Fibroblast of lung (primary cell): Measurements from ENCODE around the gene ZNF646. TPM values are rescaled to one million over a fixed set of nuclear protein-coding genes. Genes with fewer than 3 reads are reported as not detected.

Experiments
- DNase-seq, 2 donors: peaks; one replicate each; pipeline versions ENCODE4 v3.0.0 to v3.0.0-alpha.2; 2010; ENCODE audit warnings: low read depth in 2 of 2
- H2AFZ ChIP-seq: 2 replicates; pipeline ENCODE4 v1.5.1; 2012; ENCODE audit warnings: low read length, control low read depth, inconsistent platforms
- H3K27ac ChIP-seq: 2 replicates; pipeline ENCODE4 v1.5.1; 2011; ENCODE audit warnings: low read length, control low read depth; ENCODE audit not compliant: insufficient read depth
- H3K27me3 ChIP-seq: 2 replicates; pipeline ENCODE4 v1.5.1; 2011; ENCODE audit warnings: mild to moderate bottlenecking, low read length; ENCODE audit not compliant: control insufficient read depth, insufficient read depth
- H3K36me3 ChIP-seq: 2 replicates; pipeline ENCODE4 v1.5.1; 2011; ENCODE audit warnings: low read length; ENCODE audit not compliant: control insufficient read depth, insufficient read depth
- H3K4me1 ChIP-seq: 2 replicates; pipeline ENCODE4 v1.5.1; 2011; ENCODE audit warnings: low read length; ENCODE audit not compliant: control insufficient read depth, insufficient read depth; ENCODE audit errors: extremely low read depth
- H3K4me2 ChIP-seq: 2 replicates; pipeline ENCODE4 v1.5.1; 2011; ENCODE audit warnings: low read length, control low read depth; ENCODE audit not compliant: insufficient read depth; ENCODE audit errors: extremely low read depth
- H3K4me3 ChIP-seq, 4 experiments: fragments of 200-600 bp in 1 of 4; sonication (generic) in 1 of 4; replicated peaks in 1 of 4; 2 replicates each; pipeline ENCODE4 v1.5.1; 2011 to 2016; ENCODE audit warnings: low read length in 4 of 4, low read depth in 3 of 4, mild to moderate bottlenecking in 3 of 4, control low read depth in 2 of 4, inconsistent platforms in 1 of 4, mixed read lengths in 1 of 4; ENCODE audit not compliant: insufficient read depth in 1 of 4; ENCODE audit errors: control extremely low read depth in 1 of 4
- H3K79me2 ChIP-seq: 2 replicates; pipeline ENCODE4 v1.5.1; 2012; ENCODE audit warnings: mild to moderate bottlenecking, low read length, inconsistent platforms; ENCODE audit not compliant: control insufficient read depth, insufficient read depth
- H3K9ac ChIP-seq: 2 replicates; pipeline ENCODE4 v1.5.1; 2011; ENCODE audit warnings: mild to moderate bottlenecking, low read length, control low read depth; ENCODE audit not compliant: insufficient read depth
- H3K9me3 ChIP-seq: 2 replicates; pipeline ENCODE4 v1.5.1; 2012; ENCODE audit warnings: low read depth, low read length; ENCODE audit not compliant: control insufficient read depth, insufficient read depth
- H4K20me1 ChIP-seq: 2 replicates; pipeline ENCODE4 v1.5.1; 2011; ENCODE audit warnings: low read length; ENCODE audit not compliant: control insufficient read depth, insufficient read depth; ENCODE audit errors: extremely low read depth
- EZH2 ChIP-seq: IDR thresholded peaks from 2 replicates; pipeline ENCODE4 v1.5.1; 2012; ENCODE audit warnings: low read length, control low read depth, mild to moderate bottlenecking; ENCODE audit errors: missing control alignments
- polyA plus RNA-seq, 2 donors: library from polyadenylated mRNA; depleted of rRNA in 1 of 2; stranded (reverse) in 1 of 2; unstranded in 1 of 2; fragments of >200 nt; gene quantifications; 2 replicates each; pipeline ENCODE4 v1.2.1, GENCODE V29; 2011 to 2012; ENCODE audit warnings: missing spikeins in 1 of 2
- total RNA-seq: library from RNA; depleted of rRNA; stranded (reverse); fragments of >200 nt; gene quantifications from 2 replicates; pipeline ENCODE4 v1.2.1, GENCODE V29; 2014
- TF ChIP-seq, protein P1 (sequence below), 2 donors: IDR thresholded peaks in 1 of 2; conservative IDR thresholded peaks in 1 of 2; 1 replicate in 1 of 2; 2 replicates in 1 of 2; pipeline ENCODE4 v1.5.1; 2011 to 2012; ENCODE audit warnings: low read length in 2 of 2, control low read depth in 1 of 2, inconsistent platforms in 1 of 2, low read depth in 1 of 2, mild to moderate bottlenecking in 1 of 2

ZNF646 gene
- total and polyA plus RNA-seq, 2 donors (not counting 1 experiment from before 2014, with no cell fraction given): 2.6 to 13.2 TPM

DNA sequence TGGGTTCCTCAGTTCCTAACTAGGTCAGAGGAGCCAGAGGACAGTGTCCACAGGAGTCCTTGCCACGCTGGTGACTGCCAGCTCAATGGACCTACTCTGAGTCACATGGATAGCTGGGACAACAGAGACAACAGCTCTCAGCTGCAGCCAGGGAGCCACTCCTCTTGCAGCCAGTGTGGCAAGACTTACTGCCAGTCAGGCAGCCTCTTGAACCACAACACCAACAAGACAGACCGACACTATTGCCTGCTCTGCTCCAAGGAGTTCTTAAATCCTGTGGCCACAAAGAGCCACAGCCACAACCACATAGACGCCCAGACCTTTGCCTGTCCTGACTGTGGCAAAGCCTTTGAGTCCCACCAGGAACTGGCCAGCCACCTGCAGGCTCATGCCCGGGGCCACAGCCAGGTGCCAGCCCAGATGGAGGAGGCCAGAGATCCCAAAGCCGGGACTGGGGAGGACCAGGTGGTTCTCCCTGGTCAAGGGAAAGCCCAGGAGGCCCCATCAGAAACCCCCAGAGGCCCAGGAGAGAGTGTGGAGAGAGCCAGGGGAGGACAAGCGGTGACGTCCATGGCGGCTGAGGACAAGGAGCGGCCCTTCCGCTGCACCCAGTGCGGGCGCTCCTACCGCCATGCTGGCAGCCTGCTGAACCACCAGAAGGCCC lies 6.7 kb downstream of the ZNF646 start:
- no peaks in the 10 kb centered on the region for H3K9me3 ChIP-seq
- peaks cover 28% of the 10 kb centered on the region for H3K79me2 ChIP-seq
- TF ChIP-seq EZH2: no peak
- TF ChIP-seq, protein P1, sequence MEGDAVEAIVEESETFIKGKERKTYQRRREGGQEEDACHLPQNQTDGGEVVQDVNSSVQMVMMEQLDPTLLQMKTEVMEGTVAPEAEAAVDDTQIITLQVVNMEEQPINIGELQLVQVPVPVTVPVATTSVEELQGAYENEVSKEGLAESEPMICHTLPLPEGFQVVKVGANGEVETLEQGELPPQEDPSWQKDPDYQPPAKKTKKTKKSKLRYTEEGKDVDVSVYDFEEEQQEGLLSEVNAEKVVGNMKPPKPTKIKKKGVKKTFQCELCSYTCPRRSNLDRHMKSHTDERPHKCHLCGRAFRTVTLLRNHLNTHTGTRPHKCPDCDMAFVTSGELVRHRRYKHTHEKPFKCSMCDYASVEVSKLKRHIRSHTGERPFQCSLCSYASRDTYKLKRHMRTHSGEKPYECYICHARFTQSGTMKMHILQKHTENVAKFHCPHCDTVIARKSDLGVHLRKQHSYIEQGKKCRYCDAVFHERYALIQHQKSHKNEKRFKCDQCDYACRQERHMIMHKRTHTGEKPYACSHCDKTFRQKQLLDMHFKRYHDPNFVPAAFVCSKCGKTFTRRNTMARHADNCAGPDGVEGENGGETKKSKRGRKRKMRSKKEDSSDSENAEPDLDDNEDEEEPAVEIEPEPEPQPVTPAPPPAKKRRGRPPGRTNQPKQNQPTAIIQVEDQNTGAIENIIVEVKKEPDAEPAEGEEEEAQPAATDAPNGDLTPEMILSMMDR (conservative IDR thresholded peaks at IDR 0.05 in 1 of 2, IDR thresholded peaks at IDR 0.05 in 1 of 2; ENCODE audit: low read depth in 1 of 2, low read length in 2 of 2): no peak
- no peaks in the 10 kb centered on the region for H3K4me1 ChIP-seq
- no peaks in the 10 kb centered on the region for H3K27me3 ChIP-seq
- no peak overlapping the region for H3K9ac ChIP-seq
- no peak overlapping the region for H2AFZ ChIP-seq
- peaks cover 43% of the 10 kb centered on the region for H3K36me3 ChIP-seq
- H3K4me3 ChIP-seq: no peak overlapping the region
- no peak for DNase-seq
- no peak overlapping the region for H3K27ac ChIP-seq
- no peaks in the 10 kb centered on the region for H4K20me1 ChIP-seq
- H3K4me2 ChIP-seq: no peak overlapping the region

DNA sequence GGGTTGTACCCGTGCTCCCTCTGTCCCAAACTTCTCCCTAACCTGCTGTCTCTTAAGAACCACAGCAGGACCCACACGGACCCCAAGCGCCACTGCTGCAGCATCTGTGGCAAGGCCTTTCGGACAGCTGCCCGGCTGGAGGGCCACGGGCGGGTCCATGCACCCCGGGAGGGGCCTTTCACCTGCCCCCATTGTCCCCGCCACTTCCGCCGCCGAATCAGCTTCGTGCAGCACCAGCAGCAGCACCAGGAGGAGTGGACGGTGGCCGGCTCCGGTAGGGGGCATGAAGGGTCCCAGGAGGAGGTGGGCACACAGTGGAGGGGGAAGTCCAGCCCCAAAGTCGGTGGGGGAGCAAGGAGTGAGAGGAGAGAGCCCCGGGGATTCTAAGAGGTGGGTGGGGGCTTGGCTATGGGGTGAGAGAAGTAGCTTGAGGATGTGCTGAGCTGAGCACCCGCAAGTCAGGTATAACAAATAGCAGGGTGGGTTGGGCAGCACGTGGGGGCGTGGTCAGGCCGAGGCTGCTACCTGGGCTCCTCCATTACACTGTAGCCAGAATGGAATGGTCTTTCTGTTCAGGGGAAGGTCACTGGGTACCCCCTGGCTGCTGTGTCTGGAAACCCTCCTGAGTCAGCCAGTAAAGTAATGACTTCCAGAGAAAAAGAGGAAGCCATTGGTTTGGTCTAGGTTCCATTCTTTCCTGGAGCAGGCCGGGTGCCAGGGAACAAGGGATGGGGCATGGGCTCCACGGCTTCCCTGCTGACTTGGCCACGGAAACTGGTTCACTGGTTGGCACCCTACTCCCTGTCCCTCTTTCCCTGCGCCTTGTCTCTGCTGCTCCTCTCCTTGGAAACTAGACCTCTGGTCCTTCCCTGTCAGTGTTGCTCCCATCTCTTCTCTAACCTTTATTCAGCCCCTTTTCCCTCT lies 7.5 kb downstream of the ZNF646 start:
- no peak overlapping the region for H3K27ac ChIP-seq
- H3K9me3 ChIP-seq: no peaks in the 10 kb centered on the region
- H4K20me1 ChIP-seq: no peaks in the 10 kb centered on the region
- peaks cover 21% of the 10 kb centered on the region for H3K79me2 ChIP-seq
- peaks cover 46% of the 10 kb centered on the region for H3K36me3 ChIP-seq
- no peak overlapping the region for H3K9ac ChIP-seq
- no peak for DNase-seq
- H3K4me3 ChIP-seq: no peak overlapping the region
- no peak overlapping the region for H3K4me2 ChIP-seq
- no peak overlapping the region for H2AFZ ChIP-seq
- H3K4me1 ChIP-seq: no peaks in the 10 kb centered on the region
- TF ChIP-seq EZH2: no peak
- TF ChIP-seq, protein P1 (conservative IDR thresholded peaks at IDR 0.05 in 1 of 2, IDR thresholded peaks at IDR 0.05 in 1 of 2; ENCODE audit: low read depth in 1 of 2, low read length in 2 of 2): no peak
- H3K27me3 ChIP-seq: no peaks in the 10 kb centered on the region

GRCh38 chr16:31082368-31083045 lies 8.3 kb downstream of the ZNF646 start:
- H3K36me3 ChIP-seq: peaks cover 40% of the 10 kb centered on the region
- no peaks in the 10 kb centered on the region for H3K9me3 ChIP-seq
- peaks cover 15% of the 10 kb centered on the region for H3K79me2 ChIP-seq
- no peaks in the 10 kb centered on the region for H3K4me1 ChIP-seq
- TF ChIP-seq EZH2: no peak
- TF ChIP-seq, protein P1 (conservative IDR thresholded peaks at IDR 0.05 in 1 of 2, IDR thresholded peaks at IDR 0.05 in 1 of 2; ENCODE audit: low read depth in 1 of 2, low read length in 2 of 2): no peak
- H3K4me3 ChIP-seq: no peak overlapping the region
- no peak overlapping the region for H2AFZ ChIP-seq
- H3K9ac ChIP-seq: no peak overlapping the region
- H4K20me1 ChIP-seq: no peaks in the 10 kb centered on the region
- H3K27ac ChIP-seq: no peak overlapping the region
- H3K27me3 ChIP-seq: no peaks in the 10 kb centered on the region
- DNase-seq: no peak
- H3K4me2 ChIP-seq: no peak overlapping the region
